HG03565 (cell line): ENCODE data around the gene RNF181.
"Not testable (repeated sequence)": the region's sequence is repeated elsewhere in the genome, so short reads cannot be mapped to it uniquely, and the experiment has no call there.

Experiments
- ATAC-seq: cut with Tn5 transposase; IDR thresholded peaks from one replicate; pipeline ENCODE4 v1.9.1; 2021; ENCODE audit warnings: mild to moderate bottlenecking, moderate library complexity; ENCODE audit not compliant: unreplicated experiment

Gene RNF181

DNA sequence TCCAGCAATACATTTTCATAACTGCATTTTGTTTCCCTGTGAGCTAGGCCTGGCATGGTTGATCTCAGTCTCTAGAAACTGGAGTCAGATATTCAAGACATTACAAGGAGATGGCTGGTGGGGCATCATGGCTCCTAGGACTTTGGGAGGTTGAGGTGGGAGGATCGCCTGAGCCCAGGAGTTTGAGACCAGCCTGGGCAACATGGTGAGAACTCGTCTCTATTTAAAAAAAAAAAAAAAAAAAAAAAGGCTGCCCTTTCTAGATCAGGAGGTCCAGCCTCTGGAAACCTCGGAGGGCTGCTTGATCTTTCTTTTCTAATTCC lies 18.5 kb upstream of the RNF181 start:
- ATAC-seq: no peak

DNA sequence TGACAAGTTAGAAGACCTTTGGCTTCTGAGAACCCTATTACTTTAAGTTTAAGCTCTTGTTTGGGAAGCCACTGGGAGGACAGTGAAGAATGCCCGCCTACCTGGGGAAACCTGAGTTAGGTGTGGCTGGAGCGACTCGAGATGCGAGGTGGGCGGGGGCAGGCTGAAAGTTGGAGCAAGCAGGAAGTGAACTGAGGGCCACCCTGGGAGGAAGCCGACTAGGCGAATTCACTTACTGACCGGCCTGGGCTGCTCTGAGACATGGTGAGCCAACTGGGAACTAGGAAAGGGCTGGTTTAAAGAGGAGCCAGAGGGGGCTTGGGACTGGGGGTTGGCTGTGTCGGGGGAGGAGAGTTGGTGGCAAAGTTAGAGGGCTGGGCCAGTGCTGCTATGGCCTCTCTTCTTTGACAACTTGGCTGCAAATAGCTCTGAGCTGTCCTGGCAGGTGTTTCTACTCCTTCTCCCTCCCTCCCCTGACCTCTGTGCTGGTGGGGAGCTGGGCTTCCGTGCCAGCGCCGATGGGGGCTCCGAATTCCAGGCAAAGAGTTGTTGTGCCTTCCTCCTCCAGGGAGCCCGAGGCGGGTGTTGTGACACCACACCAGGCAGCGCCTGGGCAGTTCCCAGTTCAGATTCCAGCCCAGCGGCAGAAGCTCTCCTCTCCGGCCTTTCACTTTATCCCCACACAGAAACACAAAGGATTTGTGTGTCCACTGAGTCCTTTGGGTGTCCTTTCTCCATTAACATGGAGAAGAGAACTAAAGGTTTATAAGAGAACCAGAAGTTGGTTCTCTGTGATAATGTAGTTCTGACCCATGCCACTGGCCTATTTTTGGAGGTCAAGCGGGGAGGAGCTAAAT lies 17.9 kb upstream of the RNF181 start, which contains the start of gene VAMP8:
Gene VAMP8, plus strand, starts transcription at position 201 of the 857 bp plus-strand sequence. Its CDS starts 61 bp downstream, at position 262.
- ATAC-seq: no peak

DNA sequence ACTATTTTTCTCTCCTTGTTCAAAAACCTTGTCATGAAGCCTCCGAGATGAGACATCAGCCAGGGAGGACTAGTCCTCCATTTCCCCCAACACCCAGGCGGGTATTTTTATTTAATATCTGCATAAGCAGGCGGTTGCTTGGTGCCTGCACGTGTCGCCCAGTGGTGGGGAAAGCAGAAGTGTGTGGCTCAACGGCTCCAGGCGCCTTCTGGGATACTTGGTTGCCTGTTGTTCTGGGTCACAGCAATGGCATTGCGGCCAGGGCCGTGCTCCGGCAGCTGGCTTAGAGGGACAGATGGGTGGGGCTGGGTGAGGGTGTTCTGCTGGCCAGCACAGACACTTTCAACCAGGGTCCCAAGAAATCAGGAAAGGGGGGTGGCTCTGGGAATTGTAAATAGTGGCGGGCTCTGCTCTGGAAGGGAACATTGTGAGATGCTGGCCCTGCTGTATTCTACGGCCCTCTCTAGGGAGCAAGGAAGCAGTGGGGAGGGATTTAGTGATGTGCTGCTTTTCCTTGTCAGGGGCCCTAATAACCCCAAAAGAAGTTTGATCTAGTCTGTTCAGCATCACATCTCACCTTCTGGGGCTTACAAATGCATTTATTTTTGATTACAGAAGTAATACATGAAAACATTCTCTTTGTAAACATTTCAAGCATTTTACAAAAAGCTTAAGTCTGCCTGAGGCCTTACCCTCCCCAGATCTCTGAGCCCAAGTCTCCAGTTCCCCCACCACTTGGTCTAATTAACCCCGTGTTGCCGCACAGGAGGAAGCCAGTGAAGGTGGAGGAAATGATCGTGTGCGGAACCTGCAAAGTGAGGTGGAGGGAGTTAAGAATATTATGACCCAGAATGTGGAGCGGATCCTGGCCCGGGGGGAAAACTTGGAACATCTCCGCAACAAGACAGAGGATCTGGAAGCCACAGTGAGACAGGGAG lies 17.0 kb upstream of the RNF181 start:
- no peak for ATAC-seq

DNA sequence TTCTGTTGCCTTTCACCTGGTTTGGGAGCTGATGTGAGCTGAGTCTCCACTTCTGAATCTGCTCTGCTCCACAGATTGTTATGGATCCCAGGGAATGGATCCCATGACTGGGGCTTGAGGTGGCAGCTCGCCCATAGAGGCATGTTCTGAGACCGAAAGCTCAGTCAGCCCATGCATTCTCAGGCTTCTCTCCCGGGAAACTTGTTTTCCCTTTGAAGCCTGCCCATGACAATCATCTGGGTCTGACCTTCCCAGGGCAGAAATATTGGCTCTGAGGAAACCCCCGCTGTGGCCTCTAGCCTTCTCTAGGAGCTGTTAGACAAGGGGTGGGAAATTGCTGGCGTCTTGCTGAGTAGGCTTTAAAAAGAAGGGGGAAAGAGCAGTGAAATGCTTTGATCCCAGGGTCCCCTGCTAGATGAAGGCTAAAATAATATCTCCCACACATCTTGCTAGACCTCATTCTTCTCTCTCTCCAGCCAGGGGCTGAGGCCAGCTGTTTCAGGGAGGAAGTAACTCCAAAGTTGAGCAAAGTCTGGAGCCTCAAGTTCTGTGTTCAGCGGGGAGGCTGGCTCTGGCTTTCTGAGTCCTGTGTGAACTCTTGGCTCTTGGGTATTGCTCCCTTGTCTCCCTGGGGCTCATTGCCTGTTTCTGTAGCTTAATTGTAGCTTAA lies 16.1 kb upstream of the RNF181 start:
- no peak for ATAC-seq

DNA sequence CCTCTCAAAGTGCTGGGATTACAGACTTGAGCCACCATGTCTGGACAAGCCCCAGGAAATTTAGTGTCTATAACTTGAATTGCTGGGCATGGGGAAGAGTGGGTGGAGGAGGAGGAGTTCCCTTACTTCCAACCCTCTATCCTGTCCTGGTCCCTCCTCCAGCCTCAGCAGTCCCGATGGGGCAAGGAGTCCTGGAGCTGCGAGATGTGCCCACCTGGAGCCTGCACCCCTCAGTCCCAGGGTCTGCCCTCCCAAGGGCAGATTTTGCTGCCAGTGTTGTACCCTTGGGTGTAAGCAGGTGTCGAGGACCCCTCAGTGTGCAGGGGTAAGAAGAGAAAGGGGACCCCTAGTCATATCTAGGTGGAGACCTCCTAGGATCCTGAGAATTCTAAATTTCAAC lies 15.3 kb upstream of the RNF181 start:
- no peak for ATAC-seq

DNA sequence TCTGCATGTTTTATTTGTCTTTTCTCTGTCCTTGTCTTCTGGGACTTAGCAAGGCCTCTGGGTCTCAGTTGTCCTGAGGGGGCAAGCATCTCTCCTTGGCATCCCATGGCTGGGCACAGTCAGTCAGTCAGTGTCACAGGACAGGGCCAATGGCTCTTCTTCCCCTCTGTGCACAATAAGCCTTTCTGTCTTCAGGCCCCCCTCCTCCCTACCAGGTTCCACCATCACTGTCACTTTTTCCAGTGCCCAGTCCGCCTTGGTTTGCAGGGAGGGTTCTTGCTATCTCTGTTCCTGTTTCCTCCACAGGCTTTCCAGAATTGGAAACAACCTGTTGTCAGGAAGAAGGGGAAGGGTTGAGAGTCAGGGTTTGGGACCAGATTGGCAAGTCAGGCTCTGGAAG lies 13.1 kb upstream of the RNF181 start:
- no peak for ATAC-seq

DNA sequence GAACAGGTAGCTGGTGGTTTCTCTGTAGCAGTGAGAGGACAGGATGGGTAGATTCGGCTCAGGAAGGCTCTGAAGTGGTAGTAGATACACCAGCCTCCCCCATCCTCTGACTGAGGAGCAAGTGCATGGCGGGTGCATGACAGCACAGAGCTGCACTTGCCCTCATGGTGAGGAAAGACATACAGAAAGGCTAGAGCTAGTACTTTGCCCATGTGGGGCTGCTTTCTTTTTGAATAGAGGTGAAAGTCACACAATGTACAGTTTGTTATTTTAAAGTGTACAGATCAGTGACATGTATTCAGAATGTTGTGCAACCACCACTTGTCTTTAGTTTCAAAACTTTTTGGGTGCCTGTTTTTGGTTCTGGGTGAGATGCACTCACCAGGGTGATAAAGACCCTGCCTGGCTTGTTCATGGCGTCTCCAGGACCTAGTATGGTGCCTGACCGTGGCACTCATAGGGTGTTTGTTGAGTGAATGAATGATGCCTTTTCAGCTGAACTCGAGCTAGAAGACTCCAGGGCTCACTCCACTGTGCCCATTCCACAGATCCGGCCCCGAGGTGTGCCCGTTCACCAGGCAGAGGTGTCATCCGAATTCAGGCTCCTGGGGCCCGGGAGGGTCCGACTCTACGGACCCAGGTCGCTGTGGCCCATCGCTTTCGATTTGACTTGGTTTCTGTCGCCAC lies 11.7 kb upstream of the RNF181 start:
- no peak for ATAC-seq

DNA sequence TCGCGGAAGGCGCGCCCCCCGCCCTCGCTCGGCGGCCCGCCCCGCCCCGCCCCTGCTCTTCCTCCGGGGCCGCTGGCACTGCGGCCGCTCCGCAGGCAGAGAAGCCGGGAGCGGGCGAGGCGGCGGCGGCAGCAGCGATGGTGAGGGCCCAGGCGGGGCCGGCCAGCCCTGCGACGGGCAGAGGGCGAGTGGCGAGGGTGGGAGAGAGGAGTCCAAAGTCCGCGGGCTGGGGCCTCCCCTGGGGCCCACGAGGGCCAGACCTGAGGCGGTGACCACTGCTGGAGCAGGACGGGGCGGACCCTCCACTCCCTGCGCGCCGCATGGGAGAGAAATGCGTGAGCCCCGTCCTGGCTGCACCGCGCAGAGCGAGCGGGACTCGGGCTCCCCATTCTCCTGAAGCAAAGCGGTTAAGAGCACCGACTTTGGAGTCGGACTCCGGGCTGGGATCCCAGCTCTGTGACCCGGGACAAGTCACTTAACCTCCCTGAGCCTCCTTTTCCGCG lies 11.1 kb upstream of the RNF181 start, which contains the start of gene VAMP5:
Gene VAMP5, plus strand, starts transcription at position 78 of the 503 bp plus-strand sequence. Its CDS starts 60 bp downstream, at position 138.
- ATAC-seq: no peak

DNA sequence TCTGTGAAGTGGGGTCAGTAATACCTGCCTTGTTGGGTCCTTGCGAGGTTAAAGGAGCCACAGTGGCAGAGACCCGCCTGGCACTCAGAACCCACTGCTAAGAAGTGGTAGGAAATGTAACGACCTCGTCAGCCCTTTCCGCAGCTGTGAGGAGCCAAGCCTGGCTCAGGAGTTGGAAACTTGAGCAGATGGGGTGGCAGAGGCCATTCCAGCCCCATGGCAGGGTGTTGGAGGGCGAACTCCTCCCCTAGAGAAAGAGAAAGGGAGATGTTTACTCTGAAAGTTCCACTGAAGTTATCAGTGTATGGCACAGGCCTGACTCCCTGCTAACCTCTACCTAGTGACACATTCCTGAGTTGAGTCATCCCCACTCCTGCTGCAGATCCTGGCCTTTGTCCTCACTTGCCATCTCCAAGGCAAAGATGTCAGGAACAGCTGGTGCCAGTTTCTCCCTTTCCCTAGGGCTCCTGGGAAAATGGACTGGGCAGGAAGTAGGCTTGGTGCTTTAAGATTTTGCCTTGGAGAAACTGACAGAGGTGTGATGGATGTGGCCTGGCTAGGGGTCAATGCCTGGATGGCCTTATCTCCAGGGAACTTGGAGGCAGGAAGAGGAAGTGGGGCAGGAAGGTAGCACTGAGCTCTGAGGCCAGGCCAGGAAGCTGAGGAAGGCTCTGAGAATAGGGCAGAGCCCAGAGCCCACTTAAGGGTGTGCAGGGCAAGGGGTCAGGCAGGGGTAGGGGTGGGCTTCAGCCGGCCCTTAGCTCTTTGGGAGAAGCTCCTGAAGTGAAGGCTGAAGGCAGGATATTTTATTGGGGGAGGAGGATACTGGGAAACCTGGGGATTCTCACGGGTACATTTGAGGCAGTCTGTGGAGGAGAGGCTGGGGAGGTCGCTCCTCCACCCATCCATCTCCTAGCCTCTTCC lies 10.4 kb upstream of the RNF181 start:
- no peak for ATAC-seq

DNA sequence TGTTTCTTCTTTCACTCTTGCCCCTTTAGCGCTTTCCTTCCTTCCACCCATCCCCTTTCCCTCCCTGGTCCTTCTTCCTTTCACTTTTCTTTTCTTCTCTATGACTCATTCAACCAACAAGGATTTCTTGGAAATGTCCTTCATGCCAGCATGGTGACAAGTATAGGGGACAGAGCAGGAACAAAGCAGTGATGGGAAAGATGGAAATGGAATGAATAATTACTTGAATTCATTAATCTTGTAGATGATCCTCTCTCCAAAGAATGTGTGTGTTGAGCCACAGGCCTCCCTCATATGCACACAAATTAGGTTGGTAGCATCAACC lies 9.8 kb upstream of the RNF181 start:
- ATAC-seq: no peak

DNA sequence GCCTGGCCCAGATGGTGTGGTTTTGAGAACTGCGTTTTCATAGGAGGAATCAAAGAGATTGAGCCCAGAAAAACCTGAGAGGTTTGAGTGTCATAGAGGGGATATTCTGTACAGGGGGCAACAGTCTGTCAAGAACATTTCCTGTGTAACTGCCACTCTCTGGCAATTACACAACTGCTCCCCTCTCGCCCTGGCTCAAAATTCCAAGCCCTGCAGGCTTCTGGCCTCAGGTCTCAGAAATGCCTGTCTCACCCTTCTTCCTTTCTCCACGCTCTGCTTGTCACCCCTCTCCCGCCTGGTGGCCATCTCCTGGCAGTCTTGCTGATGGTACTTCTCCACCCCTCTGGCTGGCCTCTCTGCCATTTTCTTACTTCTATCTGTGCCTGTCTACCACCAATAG lies 7.3 kb upstream of the RNF181 start:
- no peak for ATAC-seq

DNA sequence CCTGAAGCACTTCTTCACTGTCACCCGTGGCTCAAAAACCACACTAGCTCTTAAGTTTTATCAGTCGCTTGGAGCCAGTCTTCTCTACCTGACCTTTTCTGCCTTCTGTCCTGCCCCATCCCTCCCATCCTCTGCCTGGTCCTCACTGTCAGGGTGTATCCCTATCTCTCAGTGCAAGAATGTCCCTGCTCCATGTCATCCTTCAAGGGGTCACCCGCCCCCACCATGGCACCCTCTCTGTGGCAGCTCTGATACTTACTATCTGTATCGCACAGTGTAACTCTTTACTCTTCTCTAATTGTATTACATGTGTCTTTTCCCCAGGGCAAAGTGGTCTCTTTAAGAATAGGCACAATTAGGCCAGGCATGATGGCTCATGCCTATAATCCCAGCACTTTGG lies 6.9 kb upstream of the RNF181 start:
- ATAC-seq: no peak

DNA sequence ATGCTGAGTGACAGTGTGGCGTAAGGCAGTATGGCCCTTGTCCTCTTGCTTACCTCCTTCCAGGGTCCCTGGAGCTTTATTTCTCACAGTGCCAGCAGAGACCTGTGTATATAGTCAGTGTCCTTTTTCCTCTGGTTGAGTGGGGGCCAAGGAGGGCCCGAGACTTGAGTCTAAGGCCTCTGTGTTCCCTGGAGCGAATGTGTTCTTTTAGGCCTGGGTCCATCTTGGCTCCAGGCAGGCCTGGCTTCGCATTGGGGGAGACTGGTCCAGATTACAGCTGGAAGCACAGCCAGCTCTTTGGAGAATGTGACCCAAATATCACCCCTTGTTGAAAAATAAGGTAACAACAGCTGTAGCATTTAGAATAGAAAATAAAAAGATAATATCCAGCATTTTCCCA lies 6.4 kb upstream of the RNF181 start:
- no peak for ATAC-seq

DNA sequence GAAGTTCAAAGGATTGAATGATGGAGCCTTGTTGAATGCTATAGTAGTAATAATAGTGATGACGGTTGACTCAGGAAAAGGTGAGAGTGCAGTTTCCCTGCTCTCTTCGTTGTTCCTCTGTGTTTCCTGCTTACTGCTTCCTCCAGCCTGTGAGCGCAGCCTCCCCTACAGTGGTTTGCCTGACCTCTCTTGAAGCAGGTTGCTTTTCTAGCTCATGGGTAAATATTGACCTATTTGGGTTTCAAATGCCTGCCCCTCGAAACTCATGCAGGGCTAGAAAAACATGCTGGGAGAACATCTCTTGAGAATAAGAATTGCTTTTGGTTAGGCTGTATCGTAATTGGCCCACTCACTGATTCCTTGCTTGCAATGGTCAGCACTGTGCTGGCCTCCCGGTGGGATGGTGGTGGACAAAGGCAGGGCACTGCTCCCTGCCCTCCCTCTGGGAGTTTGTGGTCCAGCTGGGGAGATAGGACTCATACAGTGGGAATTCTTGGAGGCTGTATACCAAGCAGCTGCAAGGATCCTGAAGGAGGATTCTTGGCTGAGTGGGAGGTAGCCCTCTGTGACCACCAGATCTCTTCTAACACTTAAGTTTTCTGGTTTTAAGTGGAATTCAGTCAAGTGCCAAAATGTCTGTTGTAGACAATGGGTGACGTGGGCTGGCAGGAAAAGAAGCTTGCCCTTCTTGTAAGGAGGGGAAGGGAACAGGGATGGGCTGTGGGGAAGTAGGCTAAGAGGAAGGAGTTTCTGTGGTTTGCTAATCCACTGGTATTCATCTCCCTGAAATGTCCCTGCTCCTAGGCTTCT lies 5.4 kb upstream of the RNF181 start:
- ATAC-seq: no peak

DNA sequence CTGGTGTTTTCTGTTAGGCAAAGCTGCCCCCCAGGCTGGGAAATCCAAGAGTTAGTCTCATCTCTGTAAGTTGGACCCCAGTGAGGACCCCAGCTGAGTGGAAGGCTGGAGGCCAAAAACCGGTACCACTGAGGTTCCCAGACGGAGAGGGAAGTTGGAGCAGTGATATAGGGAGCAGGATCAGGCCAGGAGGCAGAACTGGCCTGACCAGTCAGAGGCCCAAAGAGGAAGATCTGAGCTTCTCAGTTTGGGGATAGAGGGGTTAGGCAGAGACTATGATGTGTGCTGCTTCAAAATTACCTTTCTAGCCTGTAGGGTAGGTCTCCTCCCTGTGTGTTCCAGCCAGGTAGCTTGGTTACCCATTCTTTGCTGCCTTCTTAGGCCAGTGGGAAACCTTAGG lies 4.6 kb upstream of the RNF181 start:
- no peak for ATAC-seq

DNA sequence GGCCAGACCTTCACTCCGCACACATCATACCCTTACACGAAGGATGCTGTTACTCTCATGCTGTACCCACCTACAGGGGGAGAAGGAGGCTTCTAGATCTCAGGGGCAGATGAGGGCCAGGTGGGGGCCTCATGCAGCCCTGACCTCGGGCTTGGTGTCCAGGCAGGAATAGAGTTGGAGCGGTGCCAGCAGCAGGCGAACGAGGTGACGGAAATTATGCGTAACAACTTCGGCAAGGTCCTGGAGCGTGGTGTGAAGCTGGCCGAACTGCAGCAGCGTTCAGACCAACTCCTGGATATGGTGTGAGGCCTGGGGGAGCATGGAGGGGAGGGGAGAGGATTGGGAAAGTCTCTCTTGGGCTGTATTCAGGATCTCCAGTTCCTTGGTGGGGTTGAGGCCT lies 4.0 kb upstream of the RNF181 start:
- no peak for ATAC-seq

DNA sequence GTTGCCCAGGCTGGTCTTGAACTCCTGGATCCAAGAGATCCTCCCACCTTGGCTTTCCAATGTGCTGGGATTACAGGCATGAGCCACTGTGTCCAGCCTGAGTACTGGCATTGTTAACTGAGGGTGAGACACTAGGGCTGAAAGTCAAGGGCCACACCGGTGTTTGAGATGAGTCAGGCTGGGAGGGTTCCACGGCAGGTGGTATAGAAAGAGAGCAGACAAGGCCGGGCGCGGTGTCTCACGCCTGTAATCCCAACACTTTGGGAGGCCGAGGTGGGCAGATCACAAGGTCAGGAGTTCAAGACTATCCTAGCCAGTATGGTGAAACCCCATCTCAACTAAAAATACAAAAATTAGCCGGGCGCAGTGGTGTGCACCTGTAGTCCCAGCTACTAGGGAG lies 3.2 kb upstream of the RNF181 start:
- ATAC-seq: not testable (repeated sequence)

DNA sequence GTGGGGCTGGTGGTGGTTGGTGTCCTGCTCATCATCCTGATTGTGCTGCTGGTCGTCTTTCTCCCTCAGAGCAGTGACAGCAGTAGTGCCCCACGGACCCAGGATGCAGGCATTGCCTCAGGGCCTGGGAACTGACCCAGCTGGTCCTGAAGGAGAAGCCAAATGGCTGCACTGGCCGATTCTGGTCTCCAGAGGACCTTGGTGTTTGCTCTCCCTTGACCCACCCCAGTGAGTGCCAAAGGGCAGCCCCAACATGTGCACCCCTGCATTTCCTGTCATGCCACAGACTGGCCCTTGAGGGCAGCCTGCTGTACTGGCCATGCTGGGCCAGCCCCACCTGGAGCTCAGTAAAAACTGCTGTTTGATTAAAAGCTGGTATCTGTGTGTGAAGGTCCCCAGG lies 2.5 kb upstream of the RNF181 start:
- no peak for ATAC-seq
